SU-DHL-6 (cell line): ENCODE results near the gene TTC6.

Experiments used
- CTCF ChIP-seq: fragments of 200-600 bp; sonication (generic); IDR thresholded peaks from one replicate; pipeline ENCODE4 v1.5.1; 2017; ENCODE audit warnings: antibody characterized with exemption, mild to moderate bottlenecking, low read length, moderate library complexity; ENCODE audit not compliant: insufficient read depth, poor library complexity, severe bottlenecking
- EZH2phosphoT487 ChIP-seq: fragments of 200-600 bp; sonication (generic), shearing (Covaris generic); conservative IDR thresholded peaks from 2 replicates; pipeline ENCODE4 v1.6.1; 2018; ENCODE audit warnings: mild to moderate bottlenecking, antibody characterized with exemption, low read length, moderate library complexity, mixed read lengths

GRCh38 chr14:37590428-37591139, 4.8 kb upstream of the TTC6 start:
- TF ChIP-seq CTCF (no peak), EZH2phosphoT487 (no peak)
